HepG2 (cell line): Measurements from ENCODE around the gene LIMS2. TPM values are rescaled to one million over a fixed set of nuclear protein-coding genes. Genes with fewer than 3 reads are reported as not detected.

ENCODE experiments used
- KLF13 ChIP-seq: sonication (generic); formaldehyde crosslinking; IDR thresholded peaks from 2 replicates; pipeline ENCODE4 v1.4.0; 2020; ENCODE audit warnings: mild to moderate bottlenecking, missing genetic modification reagents
- ZKSCAN8 ChIP-seq: IDR thresholded peaks from 2 replicates; pipeline ENCODE4 v1.6.1; 2016; ENCODE audit warnings: borderline replicate concordance, missing genetic modification reagents, missing compliant biosample characterization
- ZNF547 ChIP-seq: sonication (generic); formaldehyde crosslinking; IDR thresholded peaks from 2 replicates; pipeline ENCODE4 v1.5.1; 2020; ENCODE audit warnings: mild to moderate bottlenecking, missing genetic modification reagents
- polyA plus RNA-seq, 8 experiments: library from polyadenylated mRNA; depleted of rRNA in 3 of 8; stranded (reverse) in 7 of 8; unstranded in 1 of 8; fragments of >200 nt; fragmentation: Illumina TruSeq in 4 of 8; extraction: Trizol in 4 of 8; gene quantifications; 2 replicates each; pipeline versions ENCODE4 v1.2.1 to v1.2.3, GENCODE V29; 2011 to 2016; ENCODE audit warnings: low read depth in 4 of 8, missing spikeins in 1 of 8, mixed read lengths in 1 of 8; ENCODE audit not compliant: insufficient read depth in 1 of 8
- total RNA-seq, 5 experiments: library from RNA; depleted of rRNA; stranded (reverse); fragments of >200 nt; fragmentation: Illumina TruSeq; extraction: Trizol; gene quantifications; 2 replicates each; pipeline ENCODE4 v1.2.3, GENCODE V29; 2016; ENCODE audit warnings: low read depth in 1 of 5
- TF ChIP-seq, protein P1 (sequence below): sonication (generic); formaldehyde crosslinking; IDR thresholded peaks from 2 replicates; pipeline ENCODE4 v1.5.1; 2020; ENCODE audit warnings: mild to moderate bottlenecking, missing genetic modification reagents, moderate library complexity
- TF ChIP-seq, protein P2 (sequence below): sonication (generic); formaldehyde crosslinking; IDR thresholded peaks from 2 replicates; pipeline ENCODE4 v1.8.0; 2022; ENCODE audit warnings: mild to moderate bottlenecking, missing genetic modification reagents, moderate library complexity
- TF ChIP-seq, protein P3 (sequence below): sonication (generic); formaldehyde crosslinking; IDR thresholded peaks from 2 replicates; pipeline ENCODE4 v1.5.0; 2020; ENCODE audit warnings: mild to moderate bottlenecking, missing genetic modification reagents, borderline replicate concordance
- TF ChIP-seq, protein P4 (sequence below): sonication (generic); formaldehyde crosslinking; IDR thresholded peaks from 2 replicates; pipeline ENCODE4 v1.4.0; 2020; ENCODE audit warnings: missing genetic modification reagents
- TF ChIP-seq, protein P5 (sequence below): IDR thresholded peaks from 2 replicates; pipeline ENCODE4 v1.6.1; 2016; ENCODE audit warnings: missing compliant biosample characterization, missing genetic modification reagents, borderline replicate concordance
- TF ChIP-seq, protein P6 (sequence below): IDR thresholded peaks from 2 replicates; pipeline ENCODE4 v1.6.1; 2016; ENCODE audit warnings: missing compliant biosample characterization, missing genetic modification reagents, borderline replicate concordance

LIMS2 gene
- total and polyA plus RNA-seq, 2 of the 13 experiments (the other 11 are each of a cell fraction or from before 2014, with no cell fraction given): 1.0 to 1.9 TPM

DNA sequence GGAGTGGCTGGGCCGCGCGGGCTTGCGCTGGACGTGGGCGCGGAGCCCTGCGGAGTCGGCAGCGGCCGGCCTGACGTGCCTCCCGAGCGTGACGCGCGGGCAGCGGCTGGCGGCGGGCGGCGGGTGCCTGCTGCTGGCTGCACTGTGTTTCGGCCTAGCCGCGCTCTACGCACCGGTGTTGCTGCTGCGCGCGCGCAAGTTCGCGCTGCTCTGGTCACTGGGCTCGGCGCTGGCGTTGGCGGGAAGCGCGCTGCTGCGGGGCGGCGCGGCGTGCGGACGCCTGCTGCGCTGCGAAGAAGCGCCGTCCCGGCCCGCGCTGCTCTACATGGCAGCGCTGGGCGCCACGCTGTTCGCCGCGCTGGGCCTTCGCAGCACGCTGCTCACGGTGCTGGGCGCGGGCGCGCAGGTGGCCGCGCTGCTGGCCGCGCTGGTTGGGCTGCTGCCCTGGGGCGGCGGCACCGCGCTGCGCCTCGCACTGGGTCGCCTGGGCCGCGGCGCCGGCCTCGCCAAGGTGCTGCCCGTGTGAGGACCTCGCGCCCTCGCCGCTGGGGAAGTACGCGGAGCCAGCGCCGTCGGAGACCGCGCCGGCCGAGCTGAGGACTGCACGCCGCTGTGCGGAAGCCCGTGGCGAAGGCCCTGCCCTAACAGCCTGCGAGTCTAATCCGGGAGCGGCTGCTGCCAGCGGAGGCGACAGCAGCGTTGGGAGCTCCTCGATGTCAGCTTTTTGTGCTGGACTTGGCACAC is 26.5 kb upstream of the LIMS2 start (continued):
- TF ChIP-seq, protein P1, sequence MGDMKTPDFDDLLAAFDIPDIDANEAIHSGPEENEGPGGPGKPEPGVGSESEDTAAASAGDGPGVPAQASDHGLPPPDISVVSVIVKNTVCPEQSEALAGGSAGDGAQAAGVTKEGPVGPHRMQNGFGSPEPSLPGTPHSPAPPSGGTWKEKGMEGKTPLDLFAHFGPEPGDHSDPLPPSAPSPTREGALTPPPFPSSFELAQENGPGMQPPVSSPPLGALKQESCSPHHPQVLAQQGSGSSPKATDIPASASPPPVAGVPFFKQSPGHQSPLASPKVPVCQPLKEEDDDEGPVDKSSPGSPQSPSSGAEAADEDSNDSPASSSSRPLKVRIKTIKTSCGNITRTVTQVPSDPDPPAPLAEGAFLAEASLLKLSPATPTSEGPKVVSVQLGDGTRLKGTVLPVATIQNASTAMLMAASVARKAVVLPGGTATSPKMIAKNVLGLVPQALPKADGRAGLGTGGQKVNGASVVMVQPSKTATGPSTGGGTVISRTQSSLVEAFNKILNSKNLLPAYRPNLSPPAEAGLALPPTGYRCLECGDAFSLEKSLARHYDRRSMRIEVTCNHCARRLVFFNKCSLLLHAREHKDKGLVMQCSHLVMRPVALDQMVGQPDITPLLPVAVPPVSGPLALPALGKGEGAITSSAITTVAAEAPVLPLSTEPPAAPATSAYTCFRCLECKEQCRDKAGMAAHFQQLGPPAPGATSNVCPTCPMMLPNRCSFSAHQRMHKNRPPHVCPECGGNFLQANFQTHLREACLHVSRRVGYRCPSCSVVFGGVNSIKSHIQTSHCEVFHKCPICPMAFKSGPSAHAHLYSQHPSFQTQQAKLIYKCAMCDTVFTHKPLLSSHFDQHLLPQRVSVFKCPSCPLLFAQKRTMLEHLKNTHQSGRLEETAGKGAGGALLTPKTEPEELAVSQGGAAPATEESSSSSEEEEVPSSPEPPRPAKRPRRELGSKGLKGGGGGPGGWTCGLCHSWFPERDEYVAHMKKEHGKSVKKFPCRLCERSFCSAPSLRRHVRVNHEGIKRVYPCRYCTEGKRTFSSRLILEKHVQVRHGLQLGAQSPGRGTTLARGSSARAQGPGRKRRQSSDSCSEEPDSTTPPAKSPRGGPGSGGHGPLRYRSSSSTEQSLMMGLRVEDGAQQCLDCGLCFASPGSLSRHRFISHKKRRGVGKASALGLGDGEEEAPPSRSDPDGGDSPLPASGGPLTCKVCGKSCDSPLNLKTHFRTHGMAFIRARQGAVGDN (CRISPR knock-in tag): peak; percentile 94
- TF ChIP-seq, protein P2, sequence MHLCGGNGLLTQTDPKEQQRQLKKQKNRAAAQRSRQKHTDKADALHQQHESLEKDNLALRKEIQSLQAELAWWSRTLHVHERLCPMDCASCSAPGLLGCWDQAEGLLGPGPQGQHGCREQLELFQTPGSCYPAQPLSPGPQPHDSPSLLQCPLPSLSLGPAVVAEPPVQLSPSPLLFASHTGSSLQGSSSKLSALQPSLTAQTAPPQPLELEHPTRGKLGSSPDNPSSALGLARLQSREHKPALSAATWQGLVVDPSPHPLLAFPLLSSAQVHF (CRISPR knock-in tag): peak; percentile 78; the same call in 1 of the 2 replicates
- TF ChIP-seq, protein P3, sequence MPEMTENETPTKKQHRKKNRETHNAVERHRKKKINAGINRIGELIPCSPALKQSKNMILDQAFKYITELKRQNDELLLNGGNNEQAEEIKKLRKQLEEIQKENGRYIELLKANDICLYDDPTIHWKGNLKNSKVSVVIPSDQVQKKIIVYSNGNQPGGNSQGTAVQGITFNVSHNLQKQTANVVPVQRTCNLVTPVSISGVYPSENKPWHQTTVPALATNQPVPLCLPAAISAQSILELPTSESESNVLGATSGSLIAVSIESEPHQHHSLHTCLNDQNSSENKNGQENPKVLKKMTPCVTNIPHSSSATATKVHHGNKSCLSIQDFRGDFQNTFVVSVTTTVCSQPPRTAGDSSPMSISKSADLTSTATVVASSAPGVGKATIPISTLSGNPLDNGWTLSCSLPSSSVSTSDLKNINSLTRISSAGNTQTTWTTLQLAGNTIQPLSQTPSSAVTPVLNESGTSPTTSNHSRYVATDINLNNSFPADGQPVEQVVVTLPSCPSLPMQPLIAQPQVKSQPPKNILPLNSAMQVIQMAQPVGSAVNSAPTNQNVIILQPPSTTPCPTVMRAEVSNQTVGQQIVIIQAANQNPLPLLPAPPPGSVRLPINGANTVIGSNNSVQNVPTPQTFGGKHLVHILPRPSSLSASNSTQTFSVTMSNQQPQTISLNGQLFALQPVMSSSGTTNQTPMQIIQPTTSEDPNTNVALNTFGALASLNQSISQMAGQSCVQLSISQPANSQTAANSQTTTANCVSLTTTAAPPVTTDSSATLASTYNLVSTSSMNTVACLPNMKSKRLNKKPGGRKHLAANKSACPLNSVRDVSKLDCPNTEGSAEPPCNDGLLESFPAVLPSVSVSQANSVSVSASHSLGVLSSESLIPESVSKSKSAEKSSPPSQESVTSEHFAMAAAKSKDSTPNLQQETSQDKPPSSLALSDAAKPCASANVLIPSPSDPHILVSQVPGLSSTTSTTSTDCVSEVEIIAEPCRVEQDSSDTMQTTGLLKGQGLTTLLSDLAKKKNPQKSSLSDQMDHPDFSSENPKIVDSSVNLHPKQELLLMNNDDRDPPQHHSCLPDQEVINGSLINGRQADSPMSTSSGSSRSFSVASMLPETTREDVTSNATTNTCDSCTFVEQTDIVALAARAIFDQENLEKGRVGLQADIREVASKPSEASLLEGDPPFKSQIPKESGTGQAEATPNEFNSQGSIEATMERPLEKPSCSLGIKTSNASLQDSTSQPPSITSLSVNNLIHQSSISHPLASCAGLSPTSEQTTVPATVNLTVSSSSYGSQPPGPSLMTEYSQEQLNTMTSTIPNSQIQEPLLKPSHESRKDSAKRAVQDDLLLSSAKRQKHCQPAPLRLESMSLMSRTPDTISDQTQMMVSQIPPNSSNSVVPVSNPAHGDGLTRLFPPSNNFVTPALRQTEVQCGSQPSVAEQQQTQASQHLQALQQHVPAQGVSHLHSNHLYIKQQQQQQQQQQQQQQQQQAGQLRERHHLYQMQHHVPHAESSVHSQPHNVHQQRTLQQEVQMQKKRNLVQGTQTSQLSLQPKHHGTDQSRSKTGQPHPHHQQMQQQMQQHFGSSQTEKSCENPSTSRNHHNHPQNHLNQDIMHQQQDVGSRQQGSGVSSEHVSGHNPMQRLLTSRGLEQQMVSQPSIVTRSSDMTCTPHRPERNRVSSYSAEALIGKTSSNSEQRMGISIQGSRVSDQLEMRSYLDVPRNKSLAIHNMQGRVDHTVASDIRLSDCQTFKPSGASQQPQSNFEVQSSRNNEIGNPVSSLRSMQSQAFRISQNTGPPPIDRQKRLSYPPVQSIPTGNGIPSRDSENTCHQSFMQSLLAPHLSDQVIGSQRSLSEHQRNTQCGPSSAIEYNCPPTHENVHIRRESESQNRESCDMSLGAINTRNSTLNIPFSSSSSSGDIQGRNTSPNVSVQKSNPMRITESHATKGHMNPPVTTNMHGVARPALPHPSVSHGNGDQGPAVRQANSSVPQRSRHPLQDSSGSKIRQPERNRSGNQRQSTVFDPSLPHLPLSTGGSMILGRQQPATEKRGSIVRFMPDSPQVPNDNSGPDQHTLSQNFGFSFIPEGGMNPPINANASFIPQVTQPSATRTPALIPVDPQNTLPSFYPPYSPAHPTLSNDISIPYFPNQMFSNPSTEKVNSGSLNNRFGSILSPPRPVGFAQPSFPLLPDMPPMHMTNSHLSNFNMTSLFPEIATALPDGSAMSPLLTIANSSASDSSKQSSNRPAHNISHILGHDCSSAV (CRISPR knock-in tag): peak; percentile 31; the same call in 1 of the 2 replicates
- peak; percentile 87 for TF ChIP-seq ZNF547 (CRISPR knock-in tag)
- TF ChIP-seq, protein P4, sequence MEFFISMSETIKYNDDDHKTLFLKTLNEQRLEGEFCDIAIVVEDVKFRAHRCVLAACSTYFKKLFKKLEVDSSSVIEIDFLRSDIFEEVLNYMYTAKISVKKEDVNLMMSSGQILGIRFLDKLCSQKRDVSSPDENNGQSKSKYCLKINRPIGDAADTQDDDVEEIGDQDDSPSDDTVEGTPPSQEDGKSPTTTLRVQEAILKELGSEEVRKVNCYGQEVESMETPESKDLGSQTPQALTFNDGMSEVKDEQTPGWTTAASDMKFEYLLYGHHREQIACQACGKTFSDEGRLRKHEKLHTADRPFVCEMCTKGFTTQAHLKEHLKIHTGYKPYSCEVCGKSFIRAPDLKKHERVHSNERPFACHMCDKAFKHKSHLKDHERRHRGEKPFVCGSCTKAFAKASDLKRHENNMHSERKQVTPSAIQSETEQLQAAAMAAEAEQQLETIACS (CRISPR knock-in tag): peak; percentile 19; the same call in 1 of the 2 replicates
- TF ChIP-seq, protein P5, sequence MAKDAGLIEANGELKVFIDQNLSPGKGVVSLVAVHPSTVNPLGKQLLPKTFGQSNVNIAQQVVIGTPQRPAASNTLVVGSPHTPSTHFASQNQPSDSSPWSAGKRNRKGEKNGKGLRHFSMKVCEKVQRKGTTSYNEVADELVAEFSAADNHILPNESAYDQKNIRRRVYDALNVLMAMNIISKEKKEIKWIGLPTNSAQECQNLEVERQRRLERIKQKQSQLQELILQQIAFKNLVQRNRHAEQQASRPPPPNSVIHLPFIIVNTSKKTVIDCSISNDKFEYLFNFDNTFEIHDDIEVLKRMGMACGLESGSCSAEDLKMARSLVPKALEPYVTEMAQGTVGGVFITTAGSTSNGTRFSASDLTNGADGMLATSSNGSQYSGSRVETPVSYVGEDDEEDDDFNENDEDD: peak; percentile 73
- 0 out of 2 replicates have a peak, but pooled peaks have one; percentile 1 for TF ChIP-seq ZKSCAN8 (CRISPR knock-in tag)
- TF ChIP-seq, protein P6, sequence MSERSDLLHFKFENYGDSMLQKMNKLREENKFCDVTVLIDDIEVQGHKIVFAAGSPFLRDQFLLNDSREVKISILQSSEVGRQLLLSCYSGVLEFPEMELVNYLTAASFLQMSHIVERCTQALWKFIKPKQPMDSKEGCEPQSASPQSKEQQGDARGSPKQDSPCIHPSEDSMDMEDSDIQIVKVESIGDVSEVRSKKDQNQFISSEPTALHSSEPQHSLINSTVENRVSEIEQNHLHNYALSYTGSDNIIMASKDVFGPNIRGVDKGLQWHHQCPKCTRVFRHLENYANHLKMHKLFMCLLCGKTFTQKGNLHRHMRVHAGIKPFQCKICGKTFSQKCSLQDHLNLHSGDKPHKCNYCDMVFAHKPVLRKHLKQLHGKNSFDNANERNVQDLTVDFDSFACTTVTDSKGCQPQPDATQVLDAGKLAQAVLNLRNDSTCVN (CRISPR knock-in tag): peak; percentile 56; the same call in 1 of the 2 replicates
- no peak for TF ChIP-seq KLF13 (CRISPR knock-in tag)
